ENCODE results near the gene TMEM106C. TPM values are rescaled to one million over a fixed set of nuclear protein-coding genes. Genes with fewer than 3 reads are reported as not detected.

TMEM106C gene
- total and polyA plus RNA-seq, 2 of the 13 experiments (the other 11 are each of a cell fraction or from before 2014, with no cell fraction given): 132 to 192 TPM

GRCh38 chr12:47949441-47950341, 13.7 kb upstream of the TMEM106C start (continued):
- TF ChIP-seq TFAP4 (IDR thresholded peaks at IDR 0.05; ENCODE audit: borderline replicate concordance, low read depth) (no peak), ZNF569 (CRISPR knock-in tag; IDR thresholded peaks at IDR 0.05; ENCODE audit: borderline replicate concordance) (no peak), ZNF770 (CRISPR knock-in tag; IDR thresholded peaks at IDR 0.05) (peak; percentile 85), ZNF841 (CRISPR knock-in tag; IDR thresholded peaks at IDR 0.05; ENCODE audit: borderline replicate concordance) (no peak), TAF1 (CRISPR knock-in tag; IDR thresholded peaks at IDR 0.05) (no peak), MAX (IDR thresholded peaks at IDR 0.05) (peak; percentile 64), ZNF576 (CRISPR knock-in tag; IDR thresholded peaks at IDR 0.05) (no peak), ZNF83 (CRISPR knock-in tag; IDR thresholded peaks at IDR 0.05; ENCODE audit: borderline replicate concordance) (no peak), AGO1 (IDR thresholded peaks at IDR 0.05; ENCODE audit: low read depth, low read length, poor library complexity, severe bottlenecking) (no peak), SKIL (CRISPR knock-in tag; IDR thresholded peaks at IDR 0.05; ENCODE audit: borderline replicate concordance) (peak; percentile 71), ZNF253 (CRISPR knock-in tag; IDR thresholded peaks at IDR 0.05; ENCODE audit: borderline replicate concordance) (no peak), NFKB2 (CRISPR knock-in tag; IDR thresholded peaks at IDR 0.05; ENCODE audit: borderline replicate concordance) (peak; percentile 42; the same call in 1 of the 2 replicates), ZNF615 (CRISPR knock-in tag; IDR thresholded peaks at IDR 0.05; ENCODE audit: borderline replicate concordance) (no peak), ZNF574 (CRISPR knock-in tag; IDR thresholded peaks at IDR 0.05) (peak; percentile 43), HNRNPL (IDR thresholded peaks at IDR 0.05; ENCODE audit: low read depth, low read length) (no peak), ZSCAN20 (CRISPR knock-in tag; IDR thresholded peaks at IDR 0.05; ENCODE audit: borderline replicate concordance) (no peak), ZMYM2 (CRISPR knock-in tag; IDR thresholded peaks at IDR 0.05) (no peak), ZFP1 (CRISPR knock-in tag; IDR thresholded peaks at IDR 0.05) (no peak)

Measured in HepG2 (cell line).